Cerebellar nuclear complex (tissue), 1 donor: ENCODE measurements around the gene ANAPC16.
"Not testable (repeated sequence)": the region's sequence is repeated elsewhere in the genome, so short reads cannot be mapped to it uniquely, and the experiment has no call there.

Experiments
- DNase-seq, 2 experiments: peaks; one replicate each; lab custom pipeline; 2025; lab: John Stamatoyannopoulos, UW

The ANAPC16 gene

DNA sequence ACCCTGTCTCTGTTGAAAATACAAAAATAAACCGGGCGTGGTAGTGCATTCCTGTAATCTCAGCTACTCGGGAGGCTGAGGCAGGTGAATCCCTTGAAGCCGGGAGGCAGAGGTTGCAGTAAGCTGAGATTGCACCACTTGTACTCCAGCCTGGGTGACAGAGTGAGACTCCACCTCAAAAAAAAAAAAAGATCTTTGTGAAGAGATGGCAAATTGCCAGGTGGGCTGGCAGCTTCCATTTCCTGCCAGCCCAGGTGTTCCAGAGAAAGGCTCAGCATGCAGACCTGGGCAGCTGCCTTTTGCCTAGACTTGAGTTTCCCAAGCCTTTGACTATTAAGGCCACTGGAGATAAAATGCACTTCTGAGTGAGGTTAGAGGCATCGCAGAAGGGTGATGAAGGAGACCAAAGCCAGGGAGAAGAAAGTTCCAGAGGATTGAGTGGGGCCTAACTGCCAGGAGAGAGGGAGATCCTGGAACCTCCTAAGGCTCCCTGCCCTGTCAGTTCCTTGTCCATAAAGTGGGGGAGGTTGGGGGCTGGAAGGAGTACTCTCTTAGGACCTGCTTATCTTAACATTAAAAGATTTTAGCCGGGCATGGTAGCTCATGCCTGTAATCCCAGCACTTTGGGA, 47.9 kb downstream of the ANAPC16 start:
- DNase-seq = no peak

DNA sequence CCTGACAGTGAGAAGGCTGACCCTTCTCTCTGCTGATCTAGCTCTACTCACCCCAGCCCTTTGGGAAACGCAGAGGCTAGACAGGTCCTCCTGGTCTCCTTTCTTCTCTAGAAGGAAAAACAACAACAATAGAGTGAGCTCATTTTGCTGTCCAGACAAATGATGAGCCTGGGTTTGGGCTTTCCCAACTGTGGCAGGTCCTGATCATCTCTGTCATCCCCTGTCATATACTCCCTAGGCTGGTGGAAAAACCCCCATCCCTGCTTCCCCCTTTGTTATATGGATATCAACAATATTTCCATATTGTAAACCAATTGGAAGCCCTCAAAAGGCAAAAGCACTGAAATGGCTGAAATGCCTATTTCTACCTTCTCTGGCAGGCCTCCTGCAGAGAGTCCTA, 48.7 kb downstream of the ANAPC16 start:
- DNase-seq = no peak

DNA sequence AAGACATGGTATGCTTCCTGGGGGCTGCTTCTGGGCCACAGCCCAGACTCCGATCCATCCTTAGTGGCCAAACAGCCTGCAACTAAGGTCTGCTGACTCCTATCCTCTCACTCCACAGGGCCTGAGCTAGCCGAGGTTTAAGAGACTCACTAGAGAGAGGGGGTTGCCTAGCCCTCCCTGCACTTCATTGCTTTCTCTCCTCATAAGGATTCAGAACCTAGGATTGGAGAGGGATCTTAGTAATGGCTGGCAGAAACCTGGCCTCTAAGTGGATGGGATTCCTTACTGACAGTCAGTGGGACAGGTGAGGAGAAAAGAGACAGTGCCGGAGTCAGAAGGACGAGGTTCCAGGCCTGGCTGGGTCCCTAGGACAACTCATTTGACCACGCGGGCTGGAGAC, 49.7 kb downstream of the ANAPC16 start:
- DNase-seq = no peak

DNA sequence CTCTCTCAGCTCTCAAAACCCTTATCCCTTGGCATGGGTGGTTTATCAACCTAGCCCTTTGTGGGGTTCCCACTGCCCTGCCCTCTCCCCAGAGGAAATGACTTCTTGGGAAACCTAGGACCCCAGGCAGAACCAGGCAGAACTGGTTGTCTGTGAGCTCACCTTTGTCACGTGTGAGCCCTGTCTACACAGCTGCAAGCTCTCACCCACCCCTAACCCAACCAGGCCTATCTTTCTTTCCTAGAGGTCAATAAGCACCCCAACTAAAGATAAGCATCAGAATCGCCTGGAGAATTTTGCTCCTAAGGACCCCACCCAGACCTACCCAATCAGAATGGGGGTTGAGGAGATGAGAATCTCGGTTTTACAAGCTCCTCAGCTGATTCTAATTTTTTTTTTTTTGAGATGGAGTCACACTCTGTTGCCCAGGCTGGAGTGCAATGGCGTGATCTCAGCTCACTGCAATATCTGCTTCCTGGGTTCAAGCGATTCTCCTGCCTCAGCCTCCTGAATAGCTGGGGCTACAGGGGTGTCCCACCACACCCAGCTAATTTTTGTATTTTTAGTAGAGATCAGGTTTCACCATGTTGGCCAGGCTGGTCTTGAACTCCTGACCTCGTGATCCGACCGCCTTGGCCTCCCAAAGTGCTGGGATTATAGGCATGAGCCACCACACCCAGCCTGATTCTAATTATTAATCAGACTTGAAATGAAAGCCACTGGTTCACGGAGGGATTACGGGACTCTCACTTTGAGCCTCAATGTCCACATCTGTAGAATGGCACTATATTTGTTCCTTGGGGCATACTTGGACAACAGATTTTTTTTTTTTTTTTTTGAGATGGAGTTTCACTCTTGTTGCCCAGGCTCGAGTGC, 50.4 kb downstream of the ANAPC16 start:
- DNase-seq = no peak

DNA sequence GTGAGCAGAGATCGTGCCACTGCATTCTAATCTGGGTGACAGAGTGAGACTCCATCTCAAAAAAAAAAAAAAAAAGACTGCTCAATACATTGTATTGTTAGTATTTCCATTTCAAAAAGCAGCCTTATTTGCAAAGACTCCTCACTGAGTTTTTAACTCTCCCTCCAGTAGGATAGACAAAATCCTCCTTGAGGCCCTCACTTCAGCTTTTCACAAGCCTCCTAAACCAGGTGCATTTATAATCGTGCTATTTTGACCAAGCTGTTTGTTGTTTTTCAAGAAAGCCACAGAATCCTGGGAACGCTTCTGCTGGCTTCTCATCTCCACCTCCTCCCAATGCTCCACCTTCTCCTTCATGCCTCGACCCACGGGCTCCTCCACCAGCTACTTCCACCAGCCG, 51.6 kb downstream of the ANAPC16 start:
- DNase-seq = no peak

DNA sequence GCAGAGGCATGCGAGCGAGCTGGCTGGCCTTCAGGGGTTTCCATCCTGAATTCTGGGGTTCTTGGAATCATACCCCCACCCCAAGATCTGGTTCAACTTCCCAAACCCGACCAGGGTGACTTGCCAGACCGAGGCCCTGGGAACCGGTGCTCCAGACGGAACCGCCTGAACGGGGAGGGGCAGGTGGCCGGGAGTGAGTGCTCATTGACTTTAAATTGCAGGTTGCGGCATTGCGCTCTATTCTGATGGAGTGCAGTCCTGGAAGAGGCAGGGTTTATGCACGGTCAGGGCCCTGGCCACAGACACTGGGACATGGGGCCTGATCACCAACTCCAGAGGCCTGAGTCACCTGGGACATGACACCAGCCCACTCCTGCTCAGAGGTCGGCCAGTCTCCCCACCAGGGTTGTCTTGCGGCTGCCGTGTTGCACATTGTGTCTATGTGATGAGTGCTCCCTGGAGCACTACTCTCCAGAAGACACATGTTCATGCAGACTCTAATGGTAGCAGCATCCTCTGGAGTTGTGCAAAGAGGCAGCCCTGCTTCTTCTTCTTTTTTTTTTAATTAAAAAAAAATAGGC, 52.1 kb downstream of the ANAPC16 start:
- DNase-seq = no peak

DNA sequence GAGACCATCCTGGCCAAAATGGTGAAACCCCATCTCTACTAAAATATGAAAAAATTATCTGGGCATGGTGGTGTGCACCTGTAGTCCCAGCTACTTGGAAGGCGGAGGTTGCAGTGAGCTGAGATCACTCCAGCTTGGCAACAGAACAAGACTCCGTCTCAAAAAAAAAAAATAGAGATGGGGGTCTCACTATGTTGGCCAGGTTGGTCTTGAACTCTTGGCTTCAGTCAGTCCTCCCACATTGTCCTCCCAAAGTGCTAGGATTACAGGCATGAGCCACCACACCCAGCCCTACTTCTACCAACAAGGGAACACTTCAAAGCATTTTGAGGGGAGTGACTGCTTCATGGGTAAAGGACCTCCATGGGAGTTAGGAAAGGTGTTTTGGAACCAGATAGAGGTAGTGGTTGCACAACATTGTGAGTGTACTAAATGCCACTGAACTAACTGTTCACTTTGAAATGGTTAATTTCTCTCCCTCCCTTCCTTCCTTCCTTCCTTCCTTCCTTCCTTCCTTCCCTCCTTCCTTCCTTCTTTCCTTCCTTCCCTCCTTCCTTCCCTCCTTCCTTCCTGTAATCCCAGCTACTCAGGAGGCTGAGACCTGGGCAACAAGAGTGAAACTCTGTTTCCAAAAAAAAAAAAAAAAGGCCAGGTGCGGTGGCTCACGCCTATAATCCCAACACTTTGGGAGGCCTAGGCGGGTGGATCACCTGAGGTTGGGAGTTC, 52.8 kb downstream of the ANAPC16 start:
- not testable (repeated sequence) for DNase-seq

DNA sequence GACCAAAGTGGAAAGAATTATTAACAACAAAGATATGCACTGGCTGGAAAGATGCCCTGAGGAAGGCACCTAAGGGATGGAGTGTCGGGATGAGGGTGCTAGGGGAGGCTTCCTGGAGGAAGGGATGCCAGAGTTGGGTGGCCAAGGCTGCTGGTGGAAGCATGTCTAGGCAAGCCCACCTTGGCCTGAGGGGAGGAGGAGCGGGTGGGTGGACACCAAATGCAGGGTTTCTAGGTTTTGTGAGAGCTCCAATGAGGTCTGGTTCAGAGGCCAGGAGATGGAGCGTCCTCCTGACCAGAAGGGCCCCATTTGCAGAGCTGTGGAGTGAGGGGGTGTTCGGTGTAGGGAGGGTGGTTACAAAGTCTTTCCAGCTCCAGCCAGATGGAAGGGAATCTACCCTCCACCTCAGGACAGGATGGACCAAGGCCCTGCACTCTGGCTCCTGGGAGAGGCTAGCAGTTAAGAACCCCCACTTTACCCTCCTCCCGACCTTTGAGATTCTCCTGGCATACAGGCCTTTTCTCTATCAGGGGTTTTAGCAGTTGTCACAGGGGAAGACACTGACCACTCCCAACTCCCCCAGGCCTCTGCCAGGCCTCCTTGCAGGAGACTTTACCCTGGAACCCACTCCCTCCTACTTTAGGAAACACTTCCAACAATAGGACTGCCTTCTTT, 54.9 kb downstream of the ANAPC16 start:
- no peak for DNase-seq

DNA sequence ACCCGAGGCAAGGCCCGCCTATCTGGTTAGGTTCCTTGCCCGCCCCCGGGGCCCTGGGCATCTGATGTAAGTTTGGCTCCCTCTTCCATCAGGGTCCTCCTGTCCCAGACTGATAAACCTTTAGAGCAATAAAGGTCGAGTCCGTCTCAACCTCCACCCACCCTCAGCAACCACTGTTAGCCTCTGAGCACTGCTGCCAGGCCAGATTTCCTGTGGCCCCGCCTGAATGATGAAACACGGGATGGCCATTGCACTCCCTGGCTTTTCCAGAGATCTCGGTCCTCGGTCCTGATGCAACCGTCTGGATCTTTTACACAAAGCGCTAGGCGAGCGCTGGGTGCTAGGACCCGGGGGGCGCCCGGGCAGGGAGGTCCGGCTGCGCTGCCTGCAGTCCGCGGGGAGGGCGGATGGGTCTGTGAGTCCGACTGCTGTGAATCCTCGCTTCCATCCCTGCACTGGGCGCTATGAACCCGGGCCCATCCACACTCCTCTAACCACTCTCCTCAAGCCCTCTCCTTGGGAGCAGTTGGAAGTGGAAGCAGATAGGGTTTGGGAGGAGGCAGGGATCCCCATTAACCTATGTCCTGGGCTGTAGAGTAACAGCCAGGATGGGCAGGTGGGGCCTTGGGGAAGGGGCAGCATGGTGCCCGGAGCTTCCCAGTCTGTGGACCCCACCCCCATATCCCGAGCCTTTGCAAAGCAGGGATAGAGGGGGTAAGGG, 57.0 kb downstream of the ANAPC16 start:
- peak; percentile 75 to 87 for DNase-seq

DNA sequence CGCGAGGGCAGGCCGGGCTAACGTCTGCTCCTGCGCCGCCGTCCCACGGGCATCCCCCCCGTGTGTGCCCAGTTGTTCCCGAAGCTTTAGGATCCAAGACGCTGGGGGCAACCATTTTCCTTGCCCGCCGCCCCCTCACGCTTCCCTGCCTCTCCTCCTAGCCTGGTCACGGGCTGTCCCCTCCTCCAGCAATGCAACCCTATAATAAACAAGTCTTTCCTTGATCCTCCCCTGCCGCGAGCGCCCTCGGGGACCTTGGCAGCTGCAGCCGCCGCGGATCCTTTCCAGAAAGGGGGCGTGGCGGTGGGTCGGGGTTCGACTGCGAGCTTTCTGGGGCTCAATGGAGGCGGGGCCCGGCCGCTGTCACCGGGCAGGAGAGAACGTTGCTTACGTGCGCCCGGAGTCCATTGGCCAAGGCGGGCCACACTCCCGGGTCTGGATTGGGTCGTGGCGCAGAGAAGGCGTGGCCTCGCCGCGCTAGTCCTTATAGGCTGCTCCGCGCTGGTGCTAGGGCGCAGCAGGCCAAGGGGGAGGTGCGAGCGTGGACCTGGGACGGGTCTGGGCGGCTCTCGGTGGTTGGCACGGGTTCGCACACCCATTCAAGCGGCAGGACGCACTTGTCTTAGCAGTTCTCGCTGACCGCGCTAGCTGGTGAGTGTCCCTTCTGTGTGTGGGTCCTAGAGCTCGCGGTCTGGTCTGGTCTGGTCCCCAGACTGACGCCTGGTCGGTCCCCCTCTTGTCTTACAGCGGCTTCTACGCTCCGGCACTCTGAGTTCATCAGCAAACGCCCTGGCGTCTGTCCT, 57.8 kb downstream of the ANAPC16 start, which contains the start of gene DDIT4:
TSS of gene DDIT4 (plus strand) at position 515 of the 803 bp plus-strand sequence. CDS start 293 bp downstream, outside the sequence.
- DNase-seq = peak; percentile 96 to 97

DNA sequence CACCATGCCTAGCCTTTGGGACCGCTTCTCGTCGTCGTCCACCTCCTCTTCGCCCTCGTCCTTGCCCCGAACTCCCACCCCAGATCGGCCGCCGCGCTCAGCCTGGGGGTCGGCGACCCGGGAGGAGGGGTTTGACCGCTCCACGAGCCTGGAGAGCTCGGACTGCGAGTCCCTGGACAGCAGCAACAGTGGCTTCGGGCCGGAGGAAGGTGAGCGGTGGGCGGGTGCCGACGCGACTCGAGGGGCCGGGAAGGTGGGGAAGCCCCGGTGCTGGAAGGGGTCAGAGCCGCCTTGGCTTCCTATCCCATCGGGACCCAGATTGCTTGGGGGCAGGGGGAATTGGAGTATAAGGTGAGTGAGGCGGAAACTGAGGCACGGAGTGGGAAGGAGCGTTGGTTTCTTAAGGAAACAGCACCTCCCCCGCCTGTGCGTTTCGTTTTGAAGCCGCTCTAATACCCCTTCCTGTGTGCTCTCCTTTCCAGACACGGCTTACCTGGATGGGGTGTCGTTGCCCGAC, 58.5 kb downstream of the ANAPC16 start:
- DNase-seq = no peak

DNA sequence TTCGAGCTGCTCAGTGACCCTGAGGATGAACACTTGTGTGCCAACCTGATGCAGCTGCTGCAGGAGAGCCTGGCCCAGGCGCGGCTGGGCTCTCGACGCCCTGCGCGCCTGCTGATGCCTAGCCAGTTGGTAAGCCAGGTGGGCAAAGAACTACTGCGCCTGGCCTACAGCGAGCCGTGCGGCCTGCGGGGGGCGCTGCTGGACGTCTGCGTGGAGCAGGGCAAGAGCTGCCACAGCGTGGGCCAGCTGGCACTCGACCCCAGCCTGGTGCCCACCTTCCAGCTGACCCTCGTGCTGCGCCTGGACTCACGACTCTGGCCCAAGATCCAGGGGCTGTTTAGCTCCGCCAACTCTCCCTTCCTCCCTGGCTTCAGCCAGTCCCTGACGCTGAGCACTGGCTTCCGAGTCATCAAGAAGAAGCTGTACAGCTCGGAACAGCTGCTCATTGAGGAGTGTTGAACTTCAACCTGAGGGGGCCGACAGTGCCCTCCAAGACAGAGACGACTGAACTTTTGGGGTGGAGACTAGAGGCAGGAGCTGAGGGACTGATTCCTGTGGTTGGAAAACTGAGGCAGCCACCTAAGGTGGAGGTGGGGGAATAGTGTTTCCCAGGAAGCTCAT, 59.0 kb downstream of the ANAPC16 start:
- DNase-seq = peak in 1 of 2 experiments; percentile 52

DNA sequence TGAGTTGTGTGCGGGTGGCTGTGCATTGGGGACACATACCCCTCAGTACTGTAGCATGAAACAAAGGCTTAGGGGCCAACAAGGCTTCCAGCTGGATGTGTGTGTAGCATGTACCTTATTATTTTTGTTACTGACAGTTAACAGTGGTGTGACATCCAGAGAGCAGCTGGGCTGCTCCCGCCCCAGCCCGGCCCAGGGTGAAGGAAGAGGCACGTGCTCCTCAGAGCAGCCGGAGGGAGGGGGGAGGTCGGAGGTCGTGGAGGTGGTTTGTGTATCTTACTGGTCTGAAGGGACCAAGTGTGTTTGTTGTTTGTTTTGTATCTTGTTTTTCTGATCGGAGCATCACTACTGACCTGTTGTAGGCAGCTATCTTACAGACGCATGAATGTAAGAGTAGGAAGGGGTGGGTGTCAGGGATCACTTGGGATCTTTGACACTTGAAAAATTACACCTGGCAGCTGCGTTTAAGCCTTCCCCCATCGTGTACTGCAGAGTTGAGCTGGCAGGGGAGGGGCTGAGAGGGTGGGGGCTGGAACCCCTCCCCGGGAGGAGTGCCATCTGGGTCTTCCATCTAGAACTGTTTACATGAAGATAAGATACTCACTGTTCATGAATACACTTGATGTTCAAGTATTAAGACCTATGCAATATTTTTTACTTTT, 59.7 kb downstream of the ANAPC16 start:
- DNase-seq = no peak

DNA sequence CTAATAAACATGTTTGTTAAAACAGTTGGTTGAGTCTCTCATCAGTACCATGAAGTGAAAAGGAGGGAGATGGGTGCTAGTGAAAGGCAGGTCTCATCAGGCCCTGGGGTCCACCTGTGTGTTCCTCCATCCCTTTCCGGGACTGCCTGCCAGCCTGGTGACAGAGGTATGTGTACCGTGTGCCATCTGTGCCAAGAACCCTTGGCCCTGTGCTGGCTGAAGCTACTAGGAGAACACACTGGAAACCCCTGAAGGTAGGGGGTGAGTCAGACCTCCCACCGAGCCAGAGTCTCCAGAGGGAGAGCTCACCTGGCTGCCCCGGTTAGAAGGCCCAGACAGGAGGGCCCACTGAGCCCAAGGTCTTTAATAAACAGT, 60.2 kb downstream of the ANAPC16 start:
- DNase-seq = no peak

DNA sequence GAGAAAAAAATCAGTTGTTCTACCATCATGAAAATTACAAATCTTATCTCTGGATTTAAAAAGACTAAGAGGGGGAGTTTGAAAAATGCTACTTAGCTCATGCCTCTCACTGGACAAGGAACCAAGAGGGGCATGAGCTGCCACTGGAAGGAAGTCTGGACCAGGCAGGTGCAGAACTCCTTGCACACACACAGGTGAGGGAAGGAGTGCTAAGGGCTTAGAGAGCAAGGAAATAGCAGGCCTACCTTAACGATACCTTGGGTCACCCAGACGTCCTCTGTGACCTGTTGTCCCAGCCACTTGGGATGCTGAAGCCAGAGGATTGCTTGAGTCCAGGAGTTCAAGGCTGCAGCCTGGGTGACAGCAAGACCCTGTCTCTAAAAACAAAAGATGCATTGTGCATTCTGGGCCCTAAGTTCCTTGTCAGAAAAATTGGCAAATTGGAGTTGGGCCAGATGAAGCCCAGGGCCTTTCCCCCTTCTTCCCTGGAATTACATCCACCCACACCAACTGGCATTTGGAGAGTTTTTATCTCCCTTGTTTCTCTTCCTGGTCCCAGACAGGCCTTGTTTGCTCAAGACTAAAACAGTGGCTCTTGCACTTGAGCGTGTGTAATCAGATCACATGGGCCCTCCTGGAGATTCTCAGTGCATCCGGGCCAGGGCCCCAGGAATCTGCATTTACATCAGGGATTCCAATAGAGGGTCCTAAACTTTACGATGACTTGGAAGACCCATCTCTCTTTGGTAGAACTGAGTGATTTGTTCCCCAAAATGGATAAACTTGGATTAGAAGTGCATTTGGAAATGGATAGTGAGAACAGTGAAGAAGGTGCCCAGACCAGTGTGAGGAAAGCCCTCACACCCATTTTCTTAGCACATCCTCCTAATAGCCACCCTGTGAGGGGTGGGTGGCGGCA, 60.9 kb downstream of the ANAPC16 start:
- no peak for DNase-seq

DNA sequence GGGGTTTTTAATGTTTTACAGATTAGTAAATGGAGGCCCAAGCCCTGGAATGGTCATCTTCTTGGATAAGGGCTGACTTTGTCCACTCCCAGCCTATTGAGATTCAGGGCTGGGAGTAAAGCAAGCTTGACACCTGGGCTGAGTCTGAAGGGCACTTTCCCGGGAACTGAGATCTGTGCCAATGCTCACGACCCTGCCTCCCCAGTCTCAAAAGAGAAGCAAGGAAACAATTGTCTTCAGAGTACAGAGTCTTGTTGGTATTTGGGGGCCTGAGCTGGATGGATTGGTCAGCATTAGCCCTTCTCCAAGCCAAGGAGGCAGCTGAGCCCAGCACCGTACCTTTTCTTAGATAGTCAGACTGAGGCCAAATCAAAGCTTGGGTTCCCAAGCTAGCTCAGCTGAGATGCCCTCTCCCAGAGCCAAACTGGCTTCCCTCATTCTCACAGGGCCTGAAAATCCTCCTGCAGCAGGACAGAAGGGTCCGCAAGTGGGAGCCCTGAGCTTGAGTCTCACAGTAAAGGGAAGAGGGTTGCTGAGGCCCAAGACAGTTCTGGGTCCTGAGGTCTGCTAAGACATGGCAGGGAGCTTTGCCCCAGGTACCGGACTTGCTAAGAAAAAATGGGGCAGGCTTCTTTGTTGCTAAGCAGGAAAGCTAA, 61.7 kb downstream of the ANAPC16 start:
- DNase-seq = no peak

DNA sequence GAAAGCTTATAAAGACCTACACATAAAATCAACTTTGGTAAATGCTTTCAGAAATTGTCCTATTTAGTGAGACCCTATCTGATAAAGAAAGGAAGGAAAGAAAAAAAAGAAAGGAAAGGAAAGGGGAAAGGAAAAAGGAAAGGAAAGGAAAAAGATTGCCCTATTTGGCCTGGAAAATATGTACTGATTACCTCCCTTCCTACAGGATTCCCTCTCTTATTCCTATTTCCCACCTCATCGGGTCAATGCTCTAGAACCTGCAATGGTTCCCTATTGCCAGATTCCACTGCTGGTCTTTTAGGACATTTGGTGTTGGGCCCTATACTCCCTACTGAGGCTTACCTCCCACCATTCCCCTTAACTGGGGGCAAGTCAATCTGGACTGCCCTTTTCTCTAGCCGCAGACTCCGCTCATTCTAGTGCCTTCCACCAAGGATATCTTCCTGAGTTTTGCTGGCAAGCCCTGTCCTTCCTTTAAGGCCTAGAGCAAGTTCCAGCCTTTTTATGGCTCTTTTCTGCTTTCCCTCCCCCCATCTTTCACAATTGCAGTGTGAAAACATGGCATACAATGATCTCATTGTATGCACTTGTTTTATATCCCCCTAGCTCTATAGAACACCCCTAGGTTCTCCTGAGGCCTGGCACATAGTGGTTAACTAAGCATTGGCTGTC, 62.3 kb downstream of the ANAPC16 start:
- no peak for DNase-seq
